ENCODE measurements around the gene RNF208. TPM values are rescaled to one million over a fixed set of nuclear protein-coding genes. Genes with fewer than 3 reads are reported as not detected.

Gene RNF208
- total RNA-seq, 4 donors from 2014 or later, result 2.3 to 4.5 (median 3.8) TPM

DNA sequence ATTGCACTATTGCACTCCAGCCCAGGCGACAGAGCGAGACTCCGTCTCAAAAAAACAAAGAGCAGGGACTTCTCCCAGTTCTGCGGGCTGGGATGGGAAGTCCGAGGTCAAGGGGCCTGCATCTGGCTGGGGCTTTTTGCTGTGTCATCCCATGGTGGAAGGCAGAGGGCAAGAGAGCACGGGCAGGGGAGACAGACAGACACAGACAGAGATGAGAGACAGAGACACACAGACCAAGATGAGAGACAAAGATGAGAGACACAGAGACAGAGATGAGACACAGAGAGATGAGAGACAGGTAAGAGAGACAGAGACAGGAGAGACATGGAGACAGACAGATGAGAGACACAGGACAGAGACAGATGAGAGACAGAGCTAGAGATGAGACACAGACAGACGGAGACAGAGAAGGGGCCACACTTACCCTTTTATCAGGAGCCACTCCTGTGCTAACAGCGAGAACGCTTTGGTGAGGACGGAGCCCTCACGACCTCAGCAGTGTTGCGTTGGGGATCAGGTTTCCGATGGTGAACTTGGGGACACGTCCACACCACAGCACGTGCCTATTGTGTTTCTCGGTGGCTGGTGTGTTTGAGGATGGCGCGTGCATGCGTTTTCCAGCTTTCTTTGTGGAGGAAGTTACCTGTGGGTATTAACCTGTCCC lies 46.6 kb upstream of the RNF208 start:
- Histone ChIP-seq H3K27me3 (no peaks in the 10 kb centered on the region), H3K4me1 (peaks cover 0 to 5% of the 10 kb centered on the region in 2 donors), H3K9me3 (no peaks in the 10 kb centered on the region), H3K4me3 (replicated peaks in 1 of 3) (no peak overlapping the region), H3K27ac (peak overlapping the region in 2 of 3 donors; percentile 32 to 56), H3K36me3 (peaks cover 32 to 45% of the 10 kb centered on the region in 2 donors)
- DNase-seq, result no peak
- TF ChIP-seq POLR2A (IDR thresholded peaks at IDR 0.05), result no peak
- TF ChIP-seq, protein P1, sequence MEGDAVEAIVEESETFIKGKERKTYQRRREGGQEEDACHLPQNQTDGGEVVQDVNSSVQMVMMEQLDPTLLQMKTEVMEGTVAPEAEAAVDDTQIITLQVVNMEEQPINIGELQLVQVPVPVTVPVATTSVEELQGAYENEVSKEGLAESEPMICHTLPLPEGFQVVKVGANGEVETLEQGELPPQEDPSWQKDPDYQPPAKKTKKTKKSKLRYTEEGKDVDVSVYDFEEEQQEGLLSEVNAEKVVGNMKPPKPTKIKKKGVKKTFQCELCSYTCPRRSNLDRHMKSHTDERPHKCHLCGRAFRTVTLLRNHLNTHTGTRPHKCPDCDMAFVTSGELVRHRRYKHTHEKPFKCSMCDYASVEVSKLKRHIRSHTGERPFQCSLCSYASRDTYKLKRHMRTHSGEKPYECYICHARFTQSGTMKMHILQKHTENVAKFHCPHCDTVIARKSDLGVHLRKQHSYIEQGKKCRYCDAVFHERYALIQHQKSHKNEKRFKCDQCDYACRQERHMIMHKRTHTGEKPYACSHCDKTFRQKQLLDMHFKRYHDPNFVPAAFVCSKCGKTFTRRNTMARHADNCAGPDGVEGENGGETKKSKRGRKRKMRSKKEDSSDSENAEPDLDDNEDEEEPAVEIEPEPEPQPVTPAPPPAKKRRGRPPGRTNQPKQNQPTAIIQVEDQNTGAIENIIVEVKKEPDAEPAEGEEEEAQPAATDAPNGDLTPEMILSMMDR (IDR thresholded peaks at IDR 0.05), result no peak
- intact Hi-C loops (cut with DNase I), result no loop called here
- WGBS, 2 donors, result 79 to 83% methylated on average over 19 of the region's 19 CpGs

DNA sequence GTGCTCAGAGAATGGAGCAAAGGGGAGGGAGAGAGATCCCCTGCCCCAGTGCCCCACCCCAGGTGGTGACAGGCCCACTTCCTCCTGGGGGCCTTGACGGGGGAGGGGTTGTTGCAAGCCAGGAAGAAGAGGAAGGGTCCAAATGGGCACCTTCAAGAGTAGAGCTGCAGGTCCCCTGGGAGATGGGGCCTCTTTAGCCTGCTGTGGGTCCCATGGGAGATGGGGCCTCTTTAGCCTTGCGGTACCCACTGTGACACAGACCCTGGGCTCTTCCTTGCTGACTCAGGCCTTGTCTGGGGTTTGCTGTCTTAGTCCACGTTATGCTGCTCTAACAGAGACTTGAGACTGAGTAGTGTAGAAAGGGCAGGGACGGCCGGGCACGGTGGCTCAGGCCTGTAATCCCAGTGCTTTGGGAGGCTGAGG lies 45.9 kb upstream of the RNF208 start:
- no peak for DNase-seq
- H3K4me3 ChIP-seq (replicated peaks in 1 of 3), result no peak overlapping the region
- TF ChIP-seq POLR2A (IDR thresholded peaks at IDR 0.05), result no peak
- TF ChIP-seq, protein P1 (IDR thresholded peaks at IDR 0.05), result no peak
- intact Hi-C loops (cut with DNase I), result no loop called here
- no peaks in the 10 kb centered on the region for H3K9me3 ChIP-seq
- H3K4me1 ChIP-seq, result peaks cover 0 to 5% of the 10 kb centered on the region in 2 donors
- H3K27me3 ChIP-seq, result no peaks in the 10 kb centered on the region
- peaks cover 29 to 44% of the 10 kb centered on the region in 2 donors for H3K36me3 ChIP-seq
- WGBS, 2 donors, result 83 to 89% methylated on average over 5 to 6 of the region's 6 CpGs
- H3K27ac ChIP-seq, result no peak overlapping the region

- WGBS, 2 donors, result 90 to 96% methylated on average over 24 to 33 of the region's 34 CpGs
- TF ChIP-seq, protein P1 (IDR thresholded peaks at IDR 0.05), result no peak
- TF ChIP-seq POLR2A (IDR thresholded peaks at IDR 0.05), result no peak
- Histone ChIP-seq H3K9me3 (no peaks in the 10 kb centered on the region), H3K36me3 (peaks cover 20 to 34% of the 10 kb centered on the region in 2 donors), H3K4me3 (replicated peaks in 1 of 3) (no peak overlapping the region), H3K27me3 (no peaks in the 10 kb centered on the region), H3K27ac (no peak overlapping the region), H3K4me1 (peaks cover 0 to 5% of the 10 kb centered on the region in 2 donors)
- DNase-seq, result no peak
- intact Hi-C loops (cut with DNase I), result no loop called here
Measured at GRCh38 chr9:137266585-137267453, 44.8 kb upstream of the RNF208 start.

GRCh38 chr9:137266162-137266527 lies 44.1 kb upstream of the RNF208 start:
- WGBS, 2 donors, result 84 to 86% methylated on average over 7 to 13 of the region's 15 CpGs
- TF ChIP-seq, protein P1 (IDR thresholded peaks at IDR 0.05), result no peak
- no peak for TF ChIP-seq POLR2A (IDR thresholded peaks at IDR 0.05)
- Histone ChIP-seq H3K27me3 (no peaks in the 10 kb centered on the region), H3K4me1 (peaks cover 0 to 5% of the 10 kb centered on the region in 2 donors), H3K36me3 (peaks cover 20 to 34% of the 10 kb centered on the region in 2 donors), H3K4me3 (replicated peaks in 1 of 3) (no peak overlapping the region), H3K27ac (no peak overlapping the region), H3K9me3 (no peaks in the 10 kb centered on the region)
- no peak for DNase-seq
- intact Hi-C loops (cut with DNase I), result no loop called here
